Tibial nerve (tissue), 4 donors: ENCODE results near the gene JPH4. TPM values are rescaled to one million over a fixed set of nuclear protein-coding genes. Genes with fewer than 3 reads are reported as not detected.

Experiments
- DNase-seq, 2 donors: peaks; one replicate each; pipeline ENCODE4 v3.0.0-alpha.2; 2019; ENCODE audit warnings: low spot score in 2 of 2
- H3K27ac ChIP-seq, 4 donors: fragments of 200-600 bp; sonication (generic) in 3 of 4; one replicate each; pipeline ENCODE4 v1.5.1; 2017 to 2019; ENCODE audit warnings: mild to moderate bottlenecking in 1 of 4
- H3K27me3 ChIP-seq, 2 donors: fragments of 200-600 bp; sonication (generic) in 1 of 2; one replicate each; pipeline versions ENCODE4 v1.5.1 to v1.6.0; 2017 to 2019
- H3K36me3 ChIP-seq, 3 donors: fragments of 200-600 bp; sonication (generic); one replicate each; pipeline ENCODE4 v1.5.1; 2018 to 2019
- H3K4me1 ChIP-seq, 4 donors: fragments of 200-600 bp; sonication (generic) in 3 of 4; one replicate each; pipeline ENCODE4 v1.5.1; 2017 to 2019
- H3K4me3 ChIP-seq, 4 donors: fragments of 200-600 bp; sonication (generic) in 3 of 4; one replicate each; pipeline ENCODE4 v1.5.1; 2017 to 2019; ENCODE audit warnings: mild to moderate bottlenecking in 1 of 4, moderate library complexity in 1 of 4
- H3K9me3 ChIP-seq, 4 donors: fragments of 200-600 bp; sonication (generic) in 3 of 4; one replicate each; pipeline ENCODE4 v1.5.1; 2017 to 2019
- EP300 ChIP-seq, 2 donors: sonication (generic); formaldehyde crosslinking; IDR thresholded peaks; one replicate each; pipeline ENCODE4 v1.6.1; 2017; ENCODE audit warnings: antibody characterized with exemption in 2 of 2, mild to moderate bottlenecking in 1 of 2
- POLR2A ChIP-seq, 2 donors: fragments of 450-650 bp; IDR thresholded peaks; one replicate each; pipeline ENCODE4 v1.6.1; 2017; ENCODE audit warnings: antibody characterized with exemption in 2 of 2, mild to moderate bottlenecking in 2 of 2, moderate library complexity in 2 of 2
- WGBS, 2 donors: methylation state at CpG; one replicate each; pipeline ENCODE4 v1.1.5; 2018; 5-methylcytosine and 5-hydroxymethylcytosine counted together
- total RNA-seq, 4 donors: library from RNA; depleted of rRNA; stranded (reverse); fragments of >200 nt; gene quantifications; one replicate each; pipeline ENCODE4 v1.1.0, GENCODE V29; 2016
- TF ChIP-seq, protein P1 (sequence below), 5 experiments: fragments of 200-600 bp in 3 of 5; fragments of 450-650 bp in 2 of 5; sonication (generic) in 3 of 5; IDR thresholded peaks; one replicate each; pipeline ENCODE4 v1.5.1; 2016 to 2019; ENCODE audit warnings: antibody characterized with exemption in 5 of 5, mild to moderate bottlenecking in 3 of 5, moderate library complexity in 2 of 5

Gene JPH4
- total RNA-seq, 4 donors from 2014 or later: 1.2 to 2.9 (median 2.2) TPM

DNA sequence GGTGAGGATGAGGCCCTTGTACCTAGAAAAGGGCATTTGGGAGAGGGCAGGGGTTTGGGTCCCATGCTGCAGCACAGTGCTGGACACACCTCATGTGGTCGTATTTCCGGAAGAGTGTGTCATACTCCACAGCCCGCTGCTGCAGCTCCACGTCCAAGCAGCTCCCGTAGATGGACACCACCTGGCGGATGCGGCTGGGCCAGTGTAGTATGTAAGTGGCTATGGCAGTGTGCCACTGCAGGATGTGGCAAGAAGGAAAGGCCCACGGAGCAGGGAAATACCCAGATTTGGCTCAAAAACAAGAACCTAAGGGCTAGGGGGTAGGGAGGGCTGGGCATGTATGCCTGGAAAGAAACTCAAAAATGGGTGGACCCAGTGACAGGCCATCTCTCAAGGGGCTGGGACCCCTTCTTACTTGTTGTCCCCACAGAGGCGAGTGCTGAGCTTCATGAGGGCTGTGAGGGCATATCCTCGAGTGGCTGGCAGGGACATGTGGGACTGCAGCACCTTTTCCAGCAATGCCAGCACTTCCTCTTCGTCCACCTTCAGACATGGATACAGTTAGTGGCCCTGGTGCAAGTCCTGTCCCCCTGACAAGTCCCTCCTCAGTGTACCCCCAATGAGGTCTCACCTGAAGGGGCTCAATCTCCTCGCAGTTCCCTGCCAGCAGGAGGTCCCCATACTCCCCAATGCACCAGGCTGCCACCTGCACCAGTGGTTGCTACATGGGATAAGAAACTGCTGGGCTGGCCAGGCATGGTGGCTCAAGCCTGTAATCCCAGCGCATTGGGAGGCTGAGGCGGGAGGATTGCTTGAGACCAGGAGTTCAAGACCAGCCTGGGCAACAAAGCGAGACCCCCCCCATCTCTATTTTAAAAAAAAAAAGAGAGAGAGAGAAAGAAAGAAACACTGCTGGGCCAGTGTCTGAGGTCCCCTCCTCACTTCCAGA is 16.4 kb downstream of the JPH4 start:
- Histone ChIP-seq H3K4me1 (peaks cover 0 to 19% (median 6%) of the 10 kb centered on the region in 4 donors), H3K27ac (no peak overlapping the region), H3K9me3 (no peaks in the 10 kb centered on the region), H3K36me3 (peaks cover 0 to 45% (median 0%) of the 10 kb centered on the region in 3 donors), H3K4me3 (no peak overlapping the region), H3K27me3 (no peaks in the 10 kb centered on the region)
- WGBS, 2 donors: 82 to 91% methylated on average over 15 of the region's 15 CpGs
- DNase-seq: no peak
- TF ChIP-seq POLR2A (IDR thresholded peaks at IDR 0.05) (no peak), EP300 (IDR thresholded peaks at IDR 0.05) (no peak)
- TF ChIP-seq, protein P1, sequence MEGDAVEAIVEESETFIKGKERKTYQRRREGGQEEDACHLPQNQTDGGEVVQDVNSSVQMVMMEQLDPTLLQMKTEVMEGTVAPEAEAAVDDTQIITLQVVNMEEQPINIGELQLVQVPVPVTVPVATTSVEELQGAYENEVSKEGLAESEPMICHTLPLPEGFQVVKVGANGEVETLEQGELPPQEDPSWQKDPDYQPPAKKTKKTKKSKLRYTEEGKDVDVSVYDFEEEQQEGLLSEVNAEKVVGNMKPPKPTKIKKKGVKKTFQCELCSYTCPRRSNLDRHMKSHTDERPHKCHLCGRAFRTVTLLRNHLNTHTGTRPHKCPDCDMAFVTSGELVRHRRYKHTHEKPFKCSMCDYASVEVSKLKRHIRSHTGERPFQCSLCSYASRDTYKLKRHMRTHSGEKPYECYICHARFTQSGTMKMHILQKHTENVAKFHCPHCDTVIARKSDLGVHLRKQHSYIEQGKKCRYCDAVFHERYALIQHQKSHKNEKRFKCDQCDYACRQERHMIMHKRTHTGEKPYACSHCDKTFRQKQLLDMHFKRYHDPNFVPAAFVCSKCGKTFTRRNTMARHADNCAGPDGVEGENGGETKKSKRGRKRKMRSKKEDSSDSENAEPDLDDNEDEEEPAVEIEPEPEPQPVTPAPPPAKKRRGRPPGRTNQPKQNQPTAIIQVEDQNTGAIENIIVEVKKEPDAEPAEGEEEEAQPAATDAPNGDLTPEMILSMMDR (IDR thresholded peaks at IDR 0.05): no peak

DNA sequence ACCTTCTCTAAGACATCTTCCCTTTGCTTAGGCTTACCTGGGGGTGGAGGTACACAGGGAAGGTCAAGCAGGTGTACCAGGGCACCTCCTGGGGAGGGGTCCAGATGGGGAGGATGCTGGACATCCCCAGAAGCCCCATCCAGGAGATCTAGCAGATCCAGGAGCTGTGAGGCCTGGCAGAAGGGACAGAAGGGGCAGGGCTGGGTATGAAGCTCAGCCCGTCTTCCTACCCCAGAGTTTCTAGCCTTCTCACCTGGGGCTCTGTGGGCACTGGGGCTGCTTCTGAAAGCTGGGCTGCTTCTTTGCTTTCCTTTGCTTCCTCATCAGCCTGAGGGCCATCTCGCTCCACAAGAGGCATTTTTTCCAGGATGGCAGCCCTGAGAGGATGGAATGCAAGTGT is 17.3 kb downstream of the JPH4 start:
- TF ChIP-seq, protein P1 (IDR thresholded peaks at IDR 0.05): no peak
- TF ChIP-seq POLR2A (IDR thresholded peaks at IDR 0.05) (no peak), EP300 (IDR thresholded peaks at IDR 0.05) (no peak)
- Histone ChIP-seq H3K4me1 (peaks cover 0 to 21% (median 7%) of the 10 kb centered on the region in 4 donors), H3K4me3 (no peak overlapping the region), H3K9me3 (no peaks in the 10 kb centered on the region), H3K36me3 (peaks cover 0 to 45% (median 0%) of the 10 kb centered on the region in 3 donors), H3K27ac (no peak overlapping the region), H3K27me3 (no peaks in the 10 kb centered on the region)
- WGBS, 2 donors: 70 to 88% methylated on average over 2 of the region's 2 CpGs
- DNase-seq: no peak

DNA sequence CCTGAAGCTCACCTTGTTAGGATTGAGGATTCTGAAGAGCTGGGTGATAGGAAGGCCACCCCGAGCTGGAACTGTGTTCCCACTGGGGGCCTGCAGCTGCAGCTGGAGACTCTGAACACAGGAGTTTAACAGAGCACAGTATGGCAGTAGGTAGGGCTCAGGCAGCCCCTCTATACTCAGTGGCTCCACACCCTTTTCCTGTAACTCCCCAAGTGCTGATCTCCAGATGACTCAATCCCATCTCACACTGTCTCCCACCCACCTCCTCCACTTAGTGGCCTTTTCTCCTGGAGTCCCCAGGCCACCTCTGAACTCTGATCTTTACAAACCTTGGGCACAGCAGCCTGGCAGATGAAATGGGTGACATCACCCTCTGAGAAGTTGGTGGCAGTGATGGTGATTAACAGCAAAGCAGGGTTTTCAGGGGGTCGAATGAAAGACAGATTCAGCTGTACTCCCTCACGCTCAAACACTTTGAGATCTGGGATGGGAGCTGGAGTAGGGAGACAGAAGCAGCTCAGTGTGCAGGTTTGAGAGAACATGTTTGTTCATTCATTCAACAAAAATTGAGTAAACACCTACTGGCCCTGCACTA is 18.6 kb downstream of the JPH4 start:
- Histone ChIP-seq H3K27ac (no peak overlapping the region), H3K9me3 (no peaks in the 10 kb centered on the region), H3K4me1 (peaks cover 0 to 28% (median 11%) of the 10 kb centered on the region in 4 donors), H3K4me3 (no peak overlapping the region), H3K36me3 (peaks cover 0 to 45% (median 0%) of the 10 kb centered on the region in 3 donors), H3K27me3 (no peaks in the 10 kb centered on the region)
- WGBS, 2 donors: 58 to 75% methylated on average over 2 to 3 of the region's 3 CpGs
- TF ChIP-seq EP300 (IDR thresholded peaks at IDR 0.05) (no peak), POLR2A (IDR thresholded peaks at IDR 0.05) (no peak)
- TF ChIP-seq, protein P1 (IDR thresholded peaks at IDR 0.05): no peak
- no peak for DNase-seq

DNA sequence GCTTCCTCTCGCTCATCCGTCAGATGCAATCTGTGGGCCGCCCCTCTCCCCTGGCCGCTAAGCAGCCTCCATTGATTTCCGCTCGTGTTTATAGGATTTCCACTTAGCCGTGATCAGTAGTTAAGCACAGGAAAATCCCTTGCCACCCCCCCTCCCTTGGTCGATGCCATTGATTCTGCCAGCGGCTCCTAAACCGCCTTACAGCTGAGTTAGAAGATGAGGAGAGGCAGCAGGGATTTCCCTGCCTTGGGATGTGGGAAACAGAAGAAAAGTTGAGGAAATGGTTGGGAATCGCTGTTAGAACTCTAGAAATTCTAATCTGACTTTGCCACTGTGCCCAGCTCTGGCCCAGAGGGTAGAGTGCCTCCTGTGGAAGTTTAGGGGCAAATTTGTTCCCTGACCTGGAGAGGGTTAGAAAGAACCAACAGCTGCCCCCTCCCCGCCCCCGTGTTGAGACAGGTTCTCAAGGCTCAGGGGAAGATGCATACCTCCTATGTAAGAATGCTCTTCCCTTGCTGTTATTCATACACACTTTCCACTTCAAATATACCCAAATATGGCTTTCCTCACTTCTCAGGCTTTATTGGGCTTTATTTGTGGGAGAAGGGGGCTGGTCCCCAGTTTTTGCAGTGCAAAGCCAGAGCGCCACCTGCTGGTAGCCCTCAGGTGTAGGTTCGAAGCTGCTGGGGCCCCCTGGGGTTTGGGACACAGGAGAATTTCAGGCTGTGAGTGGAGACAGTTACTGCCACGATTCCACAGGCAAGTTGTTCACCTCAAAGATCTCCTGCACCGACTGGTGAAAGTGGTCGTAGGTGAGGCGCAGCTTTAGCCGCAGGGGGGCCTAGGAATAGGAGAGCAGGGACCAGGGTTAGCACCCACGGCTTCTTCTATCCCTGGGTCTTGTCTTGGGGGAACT is 19.3 kb downstream of the JPH4 start:
- no peak for DNase-seq
- Histone ChIP-seq H3K36me3 (peaks cover 0 to 45% (median 0%) of the 10 kb centered on the region in 3 donors), H3K4me3 (no peak overlapping the region), H3K4me1 (peaks cover 0 to 34% (median 11%) of the 10 kb centered on the region in 4 donors), H3K9me3 (no peaks in the 10 kb centered on the region), H3K27ac (no peak overlapping the region), H3K27me3 (no peaks in the 10 kb centered on the region)
- WGBS, 2 donors: 68 to 69% methylated on average over 20 to 21 of the region's 21 CpGs
- TF ChIP-seq POLR2A (IDR thresholded peaks at IDR 0.05): no peak
- TF ChIP-seq EP300 (IDR thresholded peaks at IDR 0.05): no peak
- TF ChIP-seq, protein P1 (IDR thresholded peaks at IDR 0.05): peak; percentile 67 to 87 (median 72)
